Limb (tissue), 2 donors: ENCODE results near the gene CCSER2.
"Not testable (repeated sequence)": the region's sequence is repeated elsewhere in the genome, so short reads cannot be mapped to it uniquely, and the experiment has no call there.

Source experiments
- DNase-seq, 2 donors: peaks; one replicate each; pipeline ENCODE4 v3.0.0-alpha.2; 2016; ENCODE audit errors: extremely low spot score in 2 of 2

The CCSER2 gene

GRCh38 chr10:84388148-84388547 is 59.8 kb downstream of the CCSER2 start:
- no peak for DNase-seq

DNA sequence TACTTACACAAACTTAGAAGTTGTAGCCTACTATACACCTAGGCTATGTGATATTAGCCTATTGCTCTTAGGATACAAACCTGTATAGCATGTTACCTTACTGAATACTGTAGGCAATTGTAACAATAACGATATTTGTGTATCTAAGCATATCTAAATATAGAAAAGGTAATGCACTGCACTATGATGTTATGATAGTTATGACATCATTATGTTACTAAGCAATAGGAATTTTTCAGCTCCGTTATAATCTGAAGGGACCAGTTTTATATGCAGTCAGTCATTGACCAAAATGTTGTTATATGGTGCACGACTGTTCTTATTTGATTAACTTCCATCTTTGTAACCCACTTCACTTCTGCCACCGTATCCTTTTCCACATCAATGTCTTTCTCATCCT is 62.0 kb downstream of the CCSER2 start:
- no peak for DNase-seq

GRCh38 chr10:84391326-84391725 is 62.9 kb downstream of the CCSER2 start:
- no peak for DNase-seq

DNA sequence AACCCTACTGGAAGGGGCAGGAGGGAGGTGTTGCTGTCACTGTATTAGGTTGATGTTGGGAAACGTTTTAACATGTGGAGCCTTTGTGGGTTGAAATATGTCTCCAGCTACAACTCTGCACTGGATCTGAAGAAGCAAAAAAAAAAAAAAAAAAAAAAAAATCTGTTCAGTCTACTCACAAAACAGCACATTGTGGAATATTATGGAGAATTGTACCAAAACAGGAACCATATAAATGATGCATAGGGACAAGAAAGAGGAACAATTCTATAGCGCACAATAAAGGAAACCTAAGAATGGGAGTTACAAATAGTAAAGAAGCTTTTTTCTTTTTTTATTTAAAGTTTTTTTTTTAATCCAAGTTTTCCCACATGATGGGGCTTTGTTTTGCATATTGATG is 63.8 kb downstream of the CCSER2 start:
- DNase-seq = no peak

DNA sequence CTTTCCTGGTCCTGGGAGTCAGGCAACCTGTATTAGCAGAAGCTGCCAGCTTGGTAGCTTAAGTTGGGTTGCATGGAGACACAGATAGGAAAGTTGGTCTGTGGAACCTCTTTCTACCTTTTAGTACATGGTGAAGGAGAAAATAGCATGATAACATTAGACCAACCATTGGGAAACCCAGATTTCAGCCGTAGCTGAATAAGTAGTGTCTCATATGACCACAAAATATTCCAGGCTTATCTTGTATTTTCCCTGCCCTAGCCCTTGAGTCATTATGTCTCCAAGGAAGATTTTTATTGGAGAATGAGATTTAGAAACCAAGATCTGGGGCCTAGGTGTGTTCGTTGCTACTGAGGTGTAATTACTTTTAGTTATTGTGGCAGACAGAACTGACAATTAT is 67.2 kb downstream of the CCSER2 start:
- DNase-seq = no peak

GRCh38 chr10:84397735-84398144 is 69.4 kb downstream of the CCSER2 start:
- DNase-seq = no peak

GRCh38 chr10:84398696-84399095 is 70.3 kb downstream of the CCSER2 start:
- no peak for DNase-seq

- DNase-seq = no peak
Observed at GRCh38 chr10:84401854-84402611, 73.6 kb downstream of the CCSER2 start.

GRCh38 chr10:84404783-84405182 is 76.4 kb downstream of the CCSER2 start:
- DNase-seq = no peak

DNA sequence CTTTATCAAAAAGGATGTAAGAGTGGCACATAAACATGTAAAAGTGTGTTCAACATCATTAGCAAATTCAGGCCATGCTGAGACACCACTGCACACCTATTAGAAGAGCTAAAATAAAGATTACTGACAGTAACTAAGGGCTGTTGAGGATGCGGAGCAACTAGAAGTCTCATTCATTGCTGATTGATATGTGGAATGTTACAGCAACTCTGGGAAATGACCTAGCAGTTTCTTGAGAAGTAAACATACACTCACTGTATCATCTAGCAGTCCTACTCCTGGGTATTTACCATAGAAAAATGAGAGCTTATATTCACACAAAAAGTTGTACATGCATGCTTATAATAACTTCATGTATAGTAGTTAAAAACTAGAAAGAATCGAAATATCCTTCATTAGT is 77.3 kb downstream of the CCSER2 start:
- no peak for DNase-seq

GRCh38 chr10:84406561-84406960 is 78.2 kb downstream of the CCSER2 start:
- DNase-seq = peak in 1 of 2 donors; percentile 22

DNA sequence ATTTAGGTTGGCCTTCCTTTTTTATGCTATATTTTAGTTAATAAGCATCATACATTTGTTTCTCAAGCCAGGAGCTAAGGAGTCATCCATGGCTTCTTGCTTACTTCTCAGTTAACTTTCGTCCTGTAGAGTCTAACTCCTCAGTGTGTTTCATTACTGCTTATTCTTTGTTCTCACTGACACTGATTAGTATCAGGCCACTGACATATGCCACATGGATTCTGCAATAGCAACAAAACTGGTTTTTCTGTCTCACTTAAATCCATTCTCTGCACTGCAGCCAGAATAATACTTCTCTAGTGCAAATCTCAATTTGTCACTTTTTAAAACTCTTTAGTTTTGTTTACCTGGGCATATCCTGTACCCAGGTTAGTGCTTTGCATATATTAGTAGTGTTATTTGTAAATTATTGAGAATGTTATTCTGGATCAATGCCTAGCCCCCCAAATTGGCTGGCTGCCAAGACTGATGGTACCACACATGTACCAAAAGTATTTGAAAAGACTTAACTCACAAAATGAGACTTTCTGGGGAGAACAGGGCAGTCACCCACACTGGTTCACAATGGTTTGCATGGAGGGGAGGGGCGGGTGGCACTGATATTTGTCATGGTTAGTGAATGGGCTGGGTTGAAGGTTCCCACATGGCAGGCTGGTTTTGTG is 79.1 kb downstream of the CCSER2 start:
- no peak for DNase-seq

DNA sequence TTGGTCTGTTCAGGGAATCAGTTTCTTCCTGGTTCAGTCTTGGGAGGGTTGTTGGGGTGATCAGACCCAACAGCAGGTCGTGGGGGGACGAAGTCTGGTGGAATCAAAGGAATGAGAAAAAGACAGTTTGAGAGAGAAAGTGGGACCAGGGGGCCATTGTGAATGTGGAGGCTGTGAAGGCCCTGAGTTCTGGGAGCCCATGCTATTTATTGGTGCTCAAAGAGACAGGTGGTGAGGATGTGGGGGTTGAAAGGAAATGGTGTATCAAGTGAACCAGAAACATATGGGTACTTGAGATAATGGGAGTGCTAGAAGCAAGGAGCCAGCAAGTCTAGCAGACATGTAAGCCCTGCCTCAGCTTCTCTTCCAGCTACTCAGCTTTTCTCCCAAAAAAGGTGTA is 84.1 kb downstream of the CCSER2 start:
- DNase-seq = no peak

- not testable (repeated sequence) for DNase-seq
Observed at GRCh38 chr10:84414110-84414509, 85.7 kb downstream of the CCSER2 start.

DNA sequence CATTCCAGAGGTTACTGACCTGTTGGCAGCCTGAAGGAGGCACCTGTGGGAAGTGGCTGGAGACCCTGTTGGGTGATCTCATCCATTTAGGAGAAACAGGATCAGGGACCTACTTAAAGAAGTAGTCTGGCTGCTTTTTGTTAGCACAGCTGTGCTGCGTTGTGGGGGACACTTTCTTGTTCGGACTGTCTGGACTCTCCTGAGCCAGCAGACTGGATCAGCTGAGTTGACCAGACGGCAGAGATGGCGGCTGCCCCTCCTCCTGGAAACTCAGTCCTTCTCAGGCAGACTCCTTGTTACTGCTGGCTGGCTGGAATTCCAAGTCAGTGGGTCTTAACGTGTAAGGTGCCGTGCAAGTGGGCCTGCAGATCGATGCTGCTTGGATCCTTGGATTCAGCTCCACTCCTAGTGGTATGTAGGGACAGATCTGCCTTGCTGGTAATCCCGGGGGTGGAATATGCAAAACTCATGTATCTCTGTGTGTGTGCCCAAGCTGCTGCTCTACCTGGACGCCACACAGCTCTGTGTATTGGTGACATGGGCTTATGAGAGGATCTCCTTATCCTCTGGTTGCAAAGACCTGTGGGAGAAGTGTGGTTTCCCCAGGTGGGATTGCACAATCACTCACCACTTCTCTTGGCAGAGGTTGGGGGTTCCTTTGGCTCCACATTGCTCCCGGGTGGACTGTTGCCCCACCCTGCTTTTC is 87.3 kb downstream of the CCSER2 start:
- no peak for DNase-seq

- DNase-seq = no peak
Observed at GRCh38 chr10:84416245-84416555, 87.8 kb downstream of the CCSER2 start.

GRCh38 chr10:84423719-84424118 is 95.3 kb downstream of the CCSER2 start:
- DNase-seq = no peak

DNA sequence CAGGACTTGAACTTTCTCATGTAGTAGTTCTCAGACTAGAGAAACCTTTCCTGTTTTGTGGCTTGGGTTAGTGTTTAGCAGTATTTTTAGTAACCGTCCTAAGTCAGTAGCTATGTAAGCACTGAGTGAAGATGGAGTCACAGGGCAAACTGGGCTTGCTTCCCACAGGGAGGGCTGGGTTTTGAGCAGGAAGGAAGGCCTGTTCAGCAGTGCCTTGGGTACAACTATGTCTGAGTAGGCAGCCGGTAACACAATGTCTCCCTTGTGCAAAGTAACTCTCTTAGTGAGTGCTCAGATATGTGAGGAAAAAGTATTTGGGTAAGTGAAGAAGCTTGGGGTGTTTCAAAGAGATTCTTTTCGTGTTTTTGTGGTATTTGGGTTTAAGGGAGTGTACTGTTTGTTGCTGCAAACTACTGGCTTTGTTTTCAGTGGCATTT is 96.4 kb downstream of the CCSER2 start:
- DNase-seq = peak; percentile 63 to 81

- DNase-seq = no peak
Observed at GRCh38 chr10:84427903-84428650, 99.7 kb downstream of the CCSER2 start.

- no peak for DNase-seq
Observed at GRCh38 chr10:84428711-84429110, 100.3 kb downstream of the CCSER2 start.

DNA sequence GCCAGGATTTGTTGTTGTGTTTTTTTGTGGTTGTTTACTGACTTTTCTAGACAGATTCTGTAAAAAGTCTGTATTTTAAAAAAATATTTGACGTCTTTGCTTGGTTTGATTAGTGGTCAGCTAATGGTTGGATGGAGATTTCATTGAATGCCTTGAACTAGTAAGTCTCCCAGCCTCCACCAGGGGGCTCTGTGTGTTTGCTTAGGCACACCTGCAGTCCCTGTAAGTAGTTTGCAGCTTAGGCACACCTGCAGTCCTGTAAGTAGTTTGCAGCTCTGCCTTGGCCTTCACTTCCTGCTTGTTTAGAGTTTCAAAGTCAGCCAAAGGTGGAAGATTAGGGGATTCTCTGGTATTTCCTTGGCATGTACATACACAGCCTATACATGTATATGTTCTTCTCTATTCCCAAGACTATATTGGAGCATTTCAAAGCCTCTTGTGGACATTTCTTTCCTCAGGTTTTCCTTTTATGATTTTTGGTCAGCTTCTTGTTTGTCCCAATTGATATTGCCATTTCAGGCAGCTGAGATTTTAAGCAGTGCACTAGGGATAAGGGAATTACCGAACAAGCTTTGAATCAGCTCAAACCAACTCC is 101.6 kb downstream of the CCSER2 start:
- DNase-seq = no peak

- DNase-seq = no peak
Observed at GRCh38 chr10:84432891-84433290, 104.5 kb downstream of the CCSER2 start.
